HG03378 (cell line): ENCODE results near the gene TEN1.

ENCODE experiments used
- ATAC-seq: cut with Tn5 transposase; IDR thresholded peaks from one replicate; pipeline ENCODE4 v1.9.1; 2021; ENCODE audit warnings: mild to moderate bottlenecking, moderate library complexity; ENCODE audit not compliant: unreplicated experiment

Gene TEN1

GRCh38 chr17:76005263-76006149 is 26.5 kb downstream of the TEN1 start:
- ATAC-seq, result no peak

DNA sequence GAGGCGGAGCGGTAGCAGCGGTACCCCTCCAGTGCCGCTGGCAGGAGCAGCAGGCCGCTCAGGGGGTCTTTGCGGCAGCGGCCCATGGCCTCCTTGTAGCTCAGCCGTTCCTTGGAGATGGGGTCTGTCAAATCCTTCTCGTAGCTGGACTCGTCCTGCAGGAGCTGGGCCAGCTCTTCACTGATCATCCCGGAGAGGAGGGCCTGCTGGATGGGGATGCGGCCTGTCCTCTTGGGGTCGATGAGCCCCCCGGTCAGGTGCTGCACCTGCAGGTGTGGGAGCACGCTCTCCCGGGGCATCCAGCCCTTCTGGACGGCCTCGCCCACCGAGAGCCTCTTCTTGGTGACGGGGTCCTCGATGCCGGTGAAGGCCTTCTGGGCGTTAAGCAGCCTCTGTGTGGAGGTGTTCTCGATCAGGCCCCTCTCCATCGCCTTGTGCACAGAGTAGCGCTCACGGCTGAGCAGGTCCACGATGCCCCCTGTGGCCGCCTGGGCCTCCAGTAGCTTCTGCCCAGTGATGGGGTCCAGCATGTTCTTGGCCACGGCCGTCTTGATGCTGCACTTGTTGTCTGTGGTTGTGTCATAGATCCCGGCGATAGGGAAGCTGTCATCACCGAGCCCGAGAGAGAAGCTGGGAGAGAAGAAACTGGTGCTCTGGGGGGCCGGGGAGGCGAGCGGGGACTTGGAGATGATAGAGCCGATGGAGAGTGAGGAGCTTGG is 28.2 kb downstream of the TEN1 start:
- no peak for ATAC-seq

- no peak for ATAC-seq
These were observed 28.8 kb downstream of the TEN1 start for GRCh38 chr17:76007850-76008165.

GRCh38 chr17:76008208-76008607 is 29.2 kb downstream of the TEN1 start:
- ATAC-seq, result no peak

GRCh38 chr17:76008630-76009425 is 29.8 kb downstream of the TEN1 start:
- ATAC-seq, result no peak

GRCh38 chr17:76009447-76009846 is 30.4 kb downstream of the TEN1 start:
- ATAC-seq, result no peak

- no peak for ATAC-seq
These were observed 31.1 kb downstream of the TEN1 start for GRCh38 chr17:76009969-76010661.

DNA sequence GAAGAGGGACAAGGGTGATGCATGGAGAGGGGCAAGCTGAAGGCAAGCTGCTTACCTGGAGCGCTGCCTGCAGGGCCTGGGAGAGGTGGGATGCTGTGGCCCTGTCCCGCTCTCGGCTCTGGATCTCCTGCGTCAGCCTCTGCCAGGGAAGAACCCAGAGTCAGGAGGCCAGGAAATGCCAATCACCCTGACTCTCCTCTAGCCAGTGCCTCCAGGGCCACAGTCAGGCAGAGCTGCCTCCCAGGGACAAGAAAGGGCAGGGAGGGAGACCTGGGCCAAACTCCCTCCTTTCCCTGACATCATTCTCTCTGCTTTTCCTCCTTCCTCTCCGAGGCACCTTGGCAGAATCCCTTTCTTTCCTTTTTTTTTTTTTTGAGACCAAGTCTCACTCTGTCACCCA is 32.9 kb downstream of the TEN1 start:
- ATAC-seq, result no peak

DNA sequence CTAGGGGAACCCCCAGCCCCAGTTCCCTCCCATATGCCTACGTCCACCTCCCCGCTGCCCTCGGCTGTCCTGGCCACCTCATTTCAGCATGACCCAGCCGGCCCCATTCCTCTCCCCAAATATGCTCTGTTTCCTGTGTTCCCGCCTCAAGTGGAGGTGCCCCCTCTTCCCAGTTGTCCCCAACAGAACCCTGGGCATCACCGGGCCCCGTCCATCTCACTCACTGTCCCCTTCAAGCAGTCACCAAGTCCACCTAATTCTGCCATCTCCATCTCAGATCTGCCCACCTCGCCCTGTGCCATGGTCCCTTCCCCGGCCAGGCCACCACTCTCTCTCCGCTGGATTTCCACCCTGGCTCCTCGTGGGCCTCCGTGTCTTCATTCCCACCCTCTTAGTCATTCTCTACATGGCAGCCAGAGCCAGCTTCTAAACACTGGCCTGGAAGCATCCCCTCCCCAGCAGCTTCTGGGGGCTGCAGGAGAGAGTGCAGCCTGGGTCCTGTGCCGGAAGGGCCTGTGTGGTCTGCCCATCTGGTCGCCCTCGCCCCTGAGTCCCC is 34.4 kb downstream of the TEN1 start:
- ATAC-seq, result no peak

GRCh38 chr17:76014100-76014924 is 35.3 kb downstream of the TEN1 start:
- no peak for ATAC-seq

DNA sequence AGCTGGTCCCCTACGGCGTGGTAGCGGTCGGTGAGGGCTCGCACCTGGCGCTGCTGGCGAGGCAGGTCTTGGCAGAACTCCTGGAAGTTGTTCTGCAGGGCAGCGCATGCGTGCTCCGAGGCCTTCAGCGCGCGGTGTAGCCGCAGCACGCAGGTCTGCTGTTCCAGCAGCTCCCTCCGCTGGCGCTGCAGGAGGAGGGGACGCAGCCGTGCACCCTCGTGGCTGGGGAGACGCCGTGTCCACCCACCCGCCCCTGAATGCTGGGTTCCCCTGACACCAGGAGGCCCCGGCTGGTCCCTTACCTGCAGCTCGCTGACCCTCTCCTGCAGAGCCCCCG is 35.9 kb downstream of the TEN1 start:
- no peak for ATAC-seq

- no peak for ATAC-seq
These were observed 38.7 kb downstream of the TEN1 start for GRCh38 chr17:76017481-76018339.

GRCh38 chr17:76018340-76018680 is 39.3 kb downstream of the TEN1 start:
- no peak for ATAC-seq

GRCh38 chr17:76018801-76019200 is 39.8 kb downstream of the TEN1 start:
- no peak for ATAC-seq

GRCh38 chr17:76019833-76020467 is 40.9 kb downstream of the TEN1 start:
- no peak for ATAC-seq

- ATAC-seq, result no peak
These were observed 43.2 kb downstream of the TEN1 start for GRCh38 chr17:76022285-76022684.

DNA sequence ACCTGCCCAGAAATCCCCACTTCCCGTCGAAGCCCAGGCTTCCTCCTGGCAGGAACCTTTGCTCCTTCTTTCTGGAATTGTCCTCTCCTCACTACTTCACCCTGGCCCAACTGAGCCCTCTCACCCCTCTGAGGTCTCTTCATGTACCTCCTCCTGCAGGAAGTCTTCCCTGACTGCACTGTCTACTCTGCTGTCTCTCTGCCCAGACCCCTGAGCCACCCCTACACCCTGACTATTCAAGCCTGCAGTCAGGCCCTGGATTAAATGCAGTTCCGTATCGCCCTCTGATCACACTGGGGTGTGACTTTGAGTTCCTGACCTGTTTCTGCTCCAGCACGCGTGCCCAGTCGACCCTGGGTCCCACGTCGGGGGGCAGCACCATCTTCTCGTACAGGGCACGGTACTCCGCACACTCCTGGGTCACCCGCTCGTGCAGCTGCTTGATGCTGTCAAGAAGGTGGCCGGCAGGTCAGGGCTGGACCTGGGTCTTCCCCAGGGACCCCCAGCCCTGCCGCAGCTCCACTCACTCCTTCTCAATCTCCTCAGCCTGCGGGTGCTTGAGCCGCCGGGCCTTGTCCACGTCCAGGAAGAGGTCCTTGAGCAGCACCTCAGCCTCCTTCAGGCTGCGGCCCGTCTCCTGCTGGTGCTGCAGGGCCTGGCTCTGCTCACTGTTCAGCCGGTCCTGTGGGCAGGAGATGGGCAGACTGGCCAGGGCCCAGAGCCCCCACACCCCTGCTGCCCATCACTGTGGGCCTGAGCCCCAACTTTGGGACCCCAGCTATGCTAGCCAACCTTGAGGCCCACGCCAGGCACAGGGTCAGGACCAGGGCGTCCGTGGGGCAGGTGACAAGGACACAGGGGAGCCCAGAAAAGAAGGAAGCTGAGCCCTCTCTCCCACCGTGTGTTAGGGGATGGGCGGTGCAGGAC is 44.2 kb downstream of the TEN1 start:
- ATAC-seq, result no peak

DNA sequence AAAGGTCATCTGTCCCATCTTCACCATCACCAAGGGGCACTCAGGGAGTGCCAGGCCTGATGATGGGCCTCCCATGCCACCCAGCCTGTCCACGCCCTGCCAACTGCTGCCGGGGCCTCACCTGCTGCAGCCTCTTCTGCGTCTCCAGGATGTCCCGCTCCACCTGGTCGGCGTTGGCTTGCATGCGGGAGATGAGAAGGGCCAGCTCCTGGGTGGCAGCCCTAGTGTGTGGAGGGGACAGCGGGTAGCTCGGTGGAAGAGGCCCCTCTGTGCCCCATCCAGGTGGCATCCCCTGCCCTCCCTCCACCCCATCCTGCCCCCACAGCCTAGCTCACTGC is 44.8 kb downstream of the TEN1 start:
- no peak for ATAC-seq
